ENCODE measurements around the gene TMEM44. TPM values are rescaled to one million over a fixed set of nuclear protein-coding genes. Genes with fewer than 3 reads are reported as not detected.
"Not testable (repeated sequence)": the region's sequence is repeated elsewhere in the genome, so short reads cannot be mapped to it uniquely, and the experiment has no call there.

The TMEM44 gene
- total RNA-seq, 1 donor from 2014 or later: 31.8 TPM

DNA sequence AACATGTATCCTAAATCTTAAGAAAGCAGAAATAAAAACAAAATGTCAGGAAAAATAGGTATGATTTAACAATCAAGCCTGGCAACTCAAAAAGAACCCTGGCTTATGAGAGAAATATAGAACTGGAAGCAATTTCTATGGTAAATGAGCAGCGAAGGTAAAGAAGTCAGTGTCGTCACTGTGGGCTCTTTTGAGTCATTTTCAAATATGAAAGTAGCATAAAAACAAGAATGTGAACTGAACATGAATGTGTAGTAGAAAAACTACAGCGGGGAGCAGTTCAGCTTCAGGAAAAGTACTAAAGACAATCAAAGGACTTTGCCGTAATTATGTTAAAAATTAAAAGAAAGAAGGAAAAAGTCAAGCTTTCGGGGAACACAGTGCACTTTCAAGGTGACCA, 21.2 kb upstream of the TMEM44 start:
- DNase-seq (ENCODE audit: low spot score in 2 of 2) (no peak), FAIRE-seq (no peak)

DNA sequence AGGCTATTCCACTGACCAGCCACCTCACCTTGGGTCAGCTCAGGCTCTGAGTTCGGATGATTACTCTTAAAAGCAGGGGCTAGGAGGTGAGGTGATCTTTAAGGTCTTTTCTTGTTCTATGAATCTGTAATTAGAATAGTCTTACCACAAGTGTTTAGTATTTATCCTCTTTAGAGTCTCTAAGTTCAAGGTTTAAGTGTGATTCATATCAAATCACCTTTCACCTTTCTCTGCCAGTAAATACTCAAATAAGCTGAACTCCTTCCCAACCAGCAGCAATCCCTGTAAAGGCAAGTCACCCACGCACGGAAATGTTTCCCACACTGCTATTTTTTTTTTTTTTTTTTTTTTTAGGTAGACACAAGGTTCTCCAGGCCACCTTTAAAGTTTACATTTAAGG, 14.5 kb upstream of the TMEM44 start:
- no peak for DNase-seq (ENCODE audit: low spot score in 2 of 2)
- no peak for FAIRE-seq

DNA sequence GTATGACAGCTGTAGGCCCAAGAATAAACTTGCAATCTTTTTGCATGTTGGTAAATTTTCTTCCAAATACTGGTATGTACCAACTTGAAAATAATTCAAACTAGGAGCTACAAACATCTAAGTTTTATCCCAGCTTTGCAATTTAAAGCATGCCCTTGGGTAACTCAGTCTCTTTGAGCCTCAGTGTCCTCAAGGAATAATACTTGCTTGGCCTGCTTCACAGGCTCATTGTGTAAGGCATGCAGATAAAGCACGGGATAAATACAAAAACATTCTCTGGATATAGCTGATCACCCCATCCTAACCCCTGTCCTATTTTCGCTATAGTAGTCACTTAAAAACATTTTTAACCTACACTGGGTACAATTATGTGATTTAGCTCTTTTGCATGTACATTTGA, 9.6 kb upstream of the TMEM44 start:
- FAIRE-seq (no peak), DNase-seq (ENCODE audit: low spot score in 2 of 2) (no peak)

DNA sequence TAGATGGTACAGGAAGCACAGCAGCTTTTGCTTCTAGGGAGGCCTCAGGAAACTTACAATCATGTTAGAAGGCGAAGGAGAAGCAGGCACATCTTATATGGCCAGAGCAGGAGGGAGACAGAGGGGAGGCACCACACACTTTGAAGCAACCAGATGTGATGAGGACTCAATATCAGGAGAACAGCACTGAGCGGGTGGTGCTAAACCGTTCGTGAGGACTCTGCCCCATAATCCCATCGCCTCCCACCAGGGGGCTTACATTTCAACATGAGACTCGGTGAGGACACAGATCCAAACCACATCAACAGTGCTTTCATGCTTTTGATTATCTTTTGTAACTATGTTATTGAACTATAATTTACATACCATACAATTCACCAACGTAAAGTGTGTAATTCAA, 7.6 kb upstream of the TMEM44 start:
- FAIRE-seq (no peak), DNase-seq (ENCODE audit: low spot score in 2 of 2) (no peak)

DNA sequence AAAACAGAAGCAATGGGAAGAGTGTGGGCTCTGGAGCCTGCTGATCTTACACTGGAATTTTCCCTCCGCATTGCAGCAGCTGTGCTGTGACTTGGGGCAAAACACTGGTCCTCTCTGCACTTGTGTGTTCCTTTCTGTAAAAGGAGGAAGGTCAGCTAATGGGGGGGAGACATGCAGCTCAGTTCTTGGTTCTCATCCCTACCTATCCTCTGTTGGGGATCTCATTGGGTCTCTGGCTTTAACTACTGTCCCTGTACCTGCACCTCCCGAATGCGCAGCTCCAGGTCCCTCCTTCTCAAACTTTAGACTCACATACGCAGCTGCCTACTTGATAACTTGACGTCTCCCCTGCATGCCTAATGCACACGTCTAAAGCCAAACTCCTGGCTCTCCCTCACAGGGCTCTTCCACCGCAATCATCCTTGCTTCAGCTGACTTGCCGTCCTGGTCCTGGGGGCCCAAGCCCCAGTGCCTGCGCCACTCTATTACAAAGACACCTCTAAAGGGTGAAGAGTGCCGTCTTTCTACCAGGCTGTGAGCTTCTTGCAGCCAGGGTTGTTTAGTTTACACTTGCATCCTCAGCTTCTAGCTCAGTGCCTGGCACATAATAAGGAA, 5.9 kb upstream of the TMEM44 start:
- DNase-seq (ENCODE audit: low spot score in 2 of 2): no peak
- FAIRE-seq: no peak

DNA sequence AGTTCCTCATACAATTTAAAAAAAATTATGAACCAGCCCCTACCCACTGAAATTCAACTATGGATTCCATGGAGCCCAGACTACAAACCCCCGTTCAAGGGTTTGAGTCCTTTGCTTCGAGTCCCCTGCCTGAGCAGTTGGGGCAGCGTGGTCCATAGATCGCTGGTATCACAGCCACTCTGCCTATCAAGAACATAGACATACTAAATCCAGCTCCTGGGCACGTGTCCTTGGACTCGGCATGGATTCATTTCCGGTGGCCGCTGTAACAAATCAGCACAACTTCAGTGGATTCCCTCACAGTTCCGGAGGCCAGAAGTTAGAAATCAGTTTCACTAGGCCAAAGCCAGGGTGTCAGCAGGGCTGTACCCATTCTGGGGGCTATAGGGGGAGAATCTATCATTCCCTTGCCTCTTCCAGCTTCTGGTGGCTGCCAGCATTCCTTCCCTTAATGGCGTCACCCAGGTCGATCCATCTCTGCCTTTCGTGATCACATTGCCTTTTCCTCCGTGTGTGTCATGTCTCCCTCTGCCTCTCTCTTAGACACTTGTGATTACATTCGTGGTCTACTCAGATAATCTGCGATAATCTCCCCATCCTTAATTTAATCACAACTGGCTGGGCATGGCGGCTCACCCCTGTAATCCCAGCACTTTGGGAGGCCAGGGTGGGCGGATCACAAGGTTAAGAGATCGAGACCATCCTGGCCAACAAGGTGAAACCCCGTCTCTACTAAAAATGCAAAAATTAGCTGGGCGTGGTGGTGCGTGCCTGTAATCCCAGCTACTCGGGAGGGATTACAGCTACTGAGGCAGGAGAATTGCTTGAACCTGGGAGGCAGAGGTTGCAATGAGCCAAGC, 4.6 kb upstream of the TMEM44 start:
- DNase-seq (ENCODE audit: low spot score in 2 of 2) (no peak), FAIRE-seq (no peak)

DNA sequence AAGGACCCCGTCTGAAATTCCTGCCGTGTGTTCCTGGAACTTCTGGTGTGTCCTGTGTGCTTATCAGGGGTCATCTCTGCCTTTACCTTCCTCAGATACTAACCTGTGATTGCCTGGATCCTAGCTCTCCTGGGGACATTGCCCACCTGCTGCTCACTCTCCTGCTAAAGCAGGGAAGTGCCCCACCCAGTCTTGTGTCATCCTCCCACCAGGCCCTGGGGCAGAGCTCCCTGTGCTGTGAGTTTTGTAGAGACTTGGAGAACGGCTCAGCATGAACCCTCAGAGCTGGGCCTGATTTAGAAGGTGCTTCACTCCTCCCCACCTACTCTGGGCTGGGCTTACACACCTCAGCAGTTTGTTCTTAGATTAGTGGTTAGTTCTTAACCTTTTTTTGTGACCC, 3.8 kb upstream of the TMEM44 start:
- DNase-seq (ENCODE audit: low spot score in 2 of 2) (no peak), FAIRE-seq (no peak)

DNA sequence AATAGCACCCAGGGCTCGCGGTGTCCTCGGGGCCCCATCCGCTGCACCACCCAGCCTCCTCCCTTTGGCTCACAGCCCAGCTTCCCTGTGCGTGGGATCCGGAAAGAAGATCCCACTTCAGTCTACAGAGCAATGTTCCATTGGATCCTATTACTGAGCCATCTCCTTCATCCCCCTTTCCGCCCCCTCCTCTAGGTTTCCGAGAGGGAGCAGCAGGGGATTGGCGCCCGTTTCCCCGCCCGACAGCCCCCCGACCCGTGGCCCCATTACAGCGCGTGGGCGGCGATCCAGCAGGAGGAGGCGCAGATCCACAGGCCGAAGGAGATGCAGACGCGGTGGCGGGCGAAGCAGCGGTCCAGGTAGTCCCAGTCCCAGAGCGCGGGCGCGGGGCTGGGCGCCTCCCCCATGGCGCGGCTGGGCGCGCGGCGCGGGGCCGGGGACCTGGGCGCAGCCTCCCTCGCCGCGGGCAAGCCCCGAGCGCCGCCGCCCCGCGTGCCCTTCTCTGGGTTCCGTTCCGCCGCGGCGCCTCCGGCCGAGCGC, 340 bp downstream of the TMEM44 start:
- DNase-seq (ENCODE audit: low spot score in 2 of 2) (peak; percentile 41 to 52), FAIRE-seq (no peak)

DNA sequence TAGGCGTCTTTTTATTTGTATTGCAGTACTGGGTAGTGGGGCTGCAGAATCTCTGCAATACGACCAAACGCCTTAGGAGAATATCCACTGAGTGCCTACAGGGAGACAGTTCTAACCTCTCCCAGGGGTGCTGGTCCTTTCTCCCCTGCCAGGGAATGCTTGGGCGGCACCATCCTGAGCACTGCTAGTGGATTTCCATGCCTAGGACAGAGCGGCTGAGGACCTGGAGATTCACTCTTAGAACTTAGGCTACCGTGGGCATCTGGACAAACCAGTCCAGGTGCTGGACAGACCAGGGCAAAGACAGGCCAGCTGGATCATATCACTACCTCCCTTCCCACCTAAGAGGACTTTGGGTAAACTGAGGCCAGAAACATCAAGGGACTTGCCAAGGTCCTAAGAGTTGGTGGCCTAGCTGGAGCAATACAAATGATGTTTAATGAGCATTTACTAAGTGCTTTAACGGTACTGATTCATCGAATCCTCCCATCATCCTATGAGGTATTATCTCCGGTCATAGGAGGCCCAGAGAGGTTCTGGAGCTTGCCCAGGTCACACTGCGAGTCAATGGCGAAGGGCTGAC, 902 bp downstream of the TMEM44 start:
- no peak for DNase-seq (ENCODE audit: low spot score in 2 of 2)
- no peak for FAIRE-seq

DNA sequence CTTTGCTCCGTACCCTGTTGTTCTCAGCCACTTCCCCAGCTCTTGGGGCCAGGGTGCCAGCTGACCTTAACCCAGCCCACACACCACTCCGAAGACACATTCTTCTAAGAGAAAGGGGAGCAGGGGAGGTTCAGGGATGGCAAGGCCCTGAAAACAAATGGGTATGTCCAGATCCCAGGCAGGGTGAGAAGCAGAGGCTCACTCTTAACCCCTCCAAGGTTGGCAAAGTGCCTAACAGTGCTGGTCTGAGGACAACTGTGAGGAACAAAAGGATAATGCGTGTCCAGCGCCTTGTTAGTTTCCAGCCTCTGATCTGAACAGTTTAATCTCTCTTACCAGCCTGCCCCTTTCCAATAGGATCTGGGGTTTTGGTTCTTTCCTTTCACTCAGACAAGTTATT, 1.5 kb downstream of the TMEM44 start:
- FAIRE-seq (no peak), DNase-seq (ENCODE audit: low spot score in 2 of 2) (no peak)

DNA sequence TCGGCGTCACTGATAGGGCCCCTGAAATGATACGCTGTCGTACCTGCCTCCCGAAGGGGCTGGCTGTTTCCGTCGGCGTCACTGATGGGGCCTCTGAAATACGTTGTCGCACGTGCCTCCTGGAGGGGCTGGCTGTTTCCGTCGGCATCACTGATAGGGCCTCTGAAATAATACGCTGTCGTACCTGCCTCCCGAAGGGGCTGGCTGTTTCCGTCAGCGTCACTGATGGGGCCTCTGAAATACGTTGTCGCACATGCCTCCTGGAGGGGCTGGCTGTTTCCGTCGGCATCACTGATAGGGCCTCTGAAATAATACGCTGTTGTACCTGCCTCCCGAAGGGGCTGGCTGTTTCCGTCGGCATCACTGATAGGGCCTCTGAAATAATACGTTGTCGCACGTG, 2.5 kb downstream of the TMEM44 start:
- not testable (repeated sequence) for DNase-seq (ENCODE audit: low spot score in 2 of 2); FAIRE-seq

DNA sequence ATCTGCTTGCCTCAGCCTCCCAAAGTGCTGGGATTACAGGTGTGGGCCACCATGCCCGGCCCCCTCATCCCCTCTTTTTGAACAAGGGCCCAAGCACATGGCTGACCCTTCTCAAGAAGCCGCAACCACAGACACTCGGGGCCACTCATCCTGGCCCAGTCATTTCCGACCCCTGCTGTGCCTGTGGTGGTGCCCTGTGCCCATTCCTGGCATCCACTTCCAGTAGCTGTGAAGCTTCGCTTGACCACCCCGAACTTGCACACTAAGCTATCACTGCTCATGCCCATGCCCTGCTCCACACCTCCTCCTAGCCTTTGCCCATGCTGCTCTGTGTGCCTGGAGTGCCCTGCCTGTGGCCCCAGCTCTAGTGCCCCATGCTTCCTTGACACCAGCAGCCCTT, 8.3 kb downstream of the TMEM44 start:
- FAIRE-seq (no peak), DNase-seq (ENCODE audit: low spot score in 2 of 2) (no peak)

DNA sequence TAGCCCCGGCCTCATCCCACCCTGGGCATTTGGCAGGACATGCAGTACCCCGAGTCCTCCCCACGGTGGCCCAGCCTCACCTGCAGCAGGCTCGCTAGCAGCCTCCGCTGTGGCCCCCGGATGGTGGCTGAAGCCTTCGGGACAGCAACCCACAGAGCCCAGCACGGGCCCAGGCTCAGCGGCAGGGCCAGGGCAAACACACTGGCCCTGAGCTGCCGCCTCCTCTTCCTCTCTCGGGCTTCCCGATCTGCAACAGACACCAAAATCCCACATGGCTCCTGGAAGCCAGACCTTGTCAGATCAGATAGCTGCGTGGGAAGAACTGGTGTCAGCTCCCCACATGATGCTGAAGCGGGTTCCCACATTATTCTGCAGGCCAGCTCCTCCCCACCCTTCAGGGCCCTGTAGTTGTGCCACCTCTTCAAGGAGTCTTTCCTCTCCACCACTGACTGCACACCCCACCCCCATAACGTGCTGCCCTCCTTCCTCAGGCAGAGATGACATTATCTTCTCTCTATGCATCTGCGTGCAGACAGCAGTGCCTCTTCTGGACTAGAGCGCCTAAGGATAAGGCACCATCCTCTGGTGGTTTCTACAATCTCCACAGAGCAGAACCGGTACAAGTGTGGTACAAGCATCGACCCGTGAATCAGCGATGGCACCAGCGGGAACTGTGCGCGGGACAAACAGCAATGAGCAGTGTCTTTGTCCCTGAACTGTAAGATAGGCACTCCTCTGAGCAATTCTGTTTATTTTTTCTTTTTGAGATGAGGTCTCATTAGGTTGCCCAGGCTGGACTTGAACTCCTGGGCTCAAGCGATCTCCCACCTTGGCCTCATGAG, 9.5 kb downstream of the TMEM44 start:
- FAIRE-seq (no peak), DNase-seq (ENCODE audit: low spot score in 2 of 2) (no peak)

DNA sequence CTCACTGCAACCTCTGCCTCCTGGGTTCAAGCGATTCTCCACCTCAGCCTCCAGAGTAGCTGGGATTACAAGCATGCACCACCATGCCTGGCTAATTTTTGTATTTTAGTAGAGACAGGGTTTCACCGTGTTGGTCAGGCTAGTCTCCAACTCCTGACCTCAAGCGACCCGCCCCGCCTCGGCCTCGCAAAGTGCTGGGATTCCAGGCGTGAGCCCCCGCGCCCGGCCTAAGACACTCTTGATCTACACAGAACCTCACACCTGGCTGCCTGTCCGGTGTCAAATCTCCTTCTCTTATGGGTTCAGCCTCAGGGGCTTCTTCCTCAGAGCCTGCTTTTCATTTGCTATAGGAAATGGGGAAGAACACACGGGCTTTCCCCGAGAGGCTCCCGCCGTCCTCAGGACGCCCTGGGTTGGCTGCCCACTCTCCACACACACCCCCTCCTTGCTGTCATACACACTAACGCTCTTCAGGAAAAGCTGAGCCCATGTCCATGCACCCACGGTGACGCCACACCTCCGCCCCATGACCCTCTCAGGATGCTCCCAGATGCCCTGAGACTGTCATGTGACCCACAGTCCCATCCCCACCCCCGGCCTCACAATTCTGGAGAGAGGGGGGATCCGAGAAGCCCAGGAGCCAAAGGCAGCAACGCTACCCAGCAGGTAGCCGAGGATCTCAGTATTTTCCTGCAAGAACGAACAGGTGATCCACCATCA, 10.4 kb downstream of the TMEM44 start:
- FAIRE-seq: no peak
- no peak for DNase-seq (ENCODE audit: low spot score in 2 of 2)

DNA sequence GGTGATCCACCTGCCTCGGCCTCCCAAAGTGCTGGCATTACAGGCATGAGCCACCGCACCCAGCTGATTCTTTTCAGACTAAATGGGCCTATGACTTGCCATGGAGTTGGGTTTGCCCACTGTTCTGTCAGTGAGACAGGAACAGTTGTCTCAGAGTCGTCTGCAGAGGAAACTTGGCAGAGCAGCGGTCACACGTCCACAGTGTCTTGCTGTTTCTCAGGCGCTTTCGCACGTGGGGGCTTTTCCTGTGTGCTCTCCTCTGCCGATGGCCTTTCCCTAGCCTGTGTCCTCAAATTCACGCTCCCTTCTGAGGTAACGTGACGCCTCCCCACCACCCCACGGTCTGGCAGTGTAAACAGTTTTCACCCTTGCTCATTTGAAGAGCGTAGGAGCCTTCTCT, 11.3 kb downstream of the TMEM44 start:
- FAIRE-seq: no peak
- DNase-seq (ENCODE audit: low spot score in 2 of 2): no peak

DNA sequence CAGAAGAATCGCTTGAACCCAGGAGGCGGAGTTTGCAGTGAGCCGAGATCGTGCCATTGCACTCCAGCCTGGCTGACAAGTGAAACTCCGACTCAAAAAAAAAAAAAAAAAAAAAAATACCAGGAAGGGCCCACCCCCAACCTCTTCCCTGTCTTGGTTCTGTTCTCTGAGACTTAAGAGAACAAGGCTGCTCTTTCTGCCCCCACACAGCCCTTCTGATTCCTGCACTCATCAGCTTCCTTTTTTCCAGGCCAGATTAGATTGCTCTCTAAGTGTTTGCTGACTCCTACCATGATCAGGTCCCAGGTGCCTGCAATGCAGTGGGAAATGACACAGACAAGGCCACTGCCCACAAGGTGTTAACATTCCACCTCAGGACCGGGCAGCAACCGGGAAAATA, 13.0 kb downstream of the TMEM44 start:
- DNase-seq (ENCODE audit: low spot score in 2 of 2) (no peak), FAIRE-seq (no peak)

DNA sequence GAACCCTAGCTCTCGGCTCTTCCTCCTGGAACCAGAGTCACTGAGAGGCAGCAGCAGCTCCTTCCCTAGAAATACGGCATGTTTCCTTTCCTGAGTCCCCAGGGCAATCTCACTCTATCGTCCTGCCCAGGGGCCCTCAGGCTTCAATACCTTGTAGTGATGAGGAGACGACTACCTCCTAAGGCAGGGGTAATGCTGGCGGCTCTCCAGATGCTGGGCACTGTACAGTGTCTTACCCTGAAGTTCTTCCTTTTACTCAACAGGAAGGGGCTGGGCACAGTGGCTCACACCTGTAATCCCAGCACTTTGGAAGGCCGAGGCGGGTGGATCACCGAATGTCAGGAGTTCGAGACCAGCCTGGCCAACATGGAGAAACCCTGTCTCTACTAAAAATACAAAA, 13.5 kb downstream of the TMEM44 start:
- DNase-seq (ENCODE audit: low spot score in 2 of 2) (no peak), FAIRE-seq (no peak)

DNA sequence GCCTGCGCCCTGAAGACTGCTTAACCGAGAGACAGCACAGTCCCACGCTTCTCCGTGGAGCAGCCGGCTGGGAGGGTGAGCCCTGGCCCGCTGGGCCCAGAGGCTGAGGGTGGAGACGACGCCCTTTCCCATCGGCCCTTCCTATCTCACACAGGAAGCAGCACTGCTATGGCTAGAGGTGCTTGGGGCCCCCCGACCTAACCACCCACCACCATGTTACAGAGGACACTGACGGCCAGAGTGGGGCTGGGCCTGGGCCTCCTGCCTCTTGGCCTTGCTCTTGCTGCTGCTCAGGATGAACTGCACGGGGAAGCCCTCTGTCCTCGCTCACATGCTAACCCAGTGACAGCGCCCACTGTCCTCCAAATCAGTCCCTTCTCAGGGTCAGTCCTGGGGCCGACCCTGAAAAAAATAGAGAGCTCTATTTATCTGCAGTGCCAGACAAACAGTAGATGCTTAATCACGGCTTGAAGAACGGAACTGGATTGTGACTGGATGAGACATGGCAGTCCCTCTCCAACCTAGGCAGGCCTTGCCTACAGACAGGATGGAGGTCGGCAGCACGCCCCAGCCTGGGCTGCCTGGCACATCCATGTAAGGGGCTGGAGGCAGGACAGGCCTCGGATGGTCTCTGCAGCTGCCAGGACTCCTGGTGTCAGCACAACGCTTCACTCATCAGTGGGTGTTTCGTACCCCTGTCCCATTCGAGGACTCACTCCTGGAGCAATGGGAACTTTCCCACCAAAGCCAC, 14.2 kb downstream of the TMEM44 start:
- no peak for FAIRE-seq
- no peak for DNase-seq (ENCODE audit: low spot score in 2 of 2)

DNA sequence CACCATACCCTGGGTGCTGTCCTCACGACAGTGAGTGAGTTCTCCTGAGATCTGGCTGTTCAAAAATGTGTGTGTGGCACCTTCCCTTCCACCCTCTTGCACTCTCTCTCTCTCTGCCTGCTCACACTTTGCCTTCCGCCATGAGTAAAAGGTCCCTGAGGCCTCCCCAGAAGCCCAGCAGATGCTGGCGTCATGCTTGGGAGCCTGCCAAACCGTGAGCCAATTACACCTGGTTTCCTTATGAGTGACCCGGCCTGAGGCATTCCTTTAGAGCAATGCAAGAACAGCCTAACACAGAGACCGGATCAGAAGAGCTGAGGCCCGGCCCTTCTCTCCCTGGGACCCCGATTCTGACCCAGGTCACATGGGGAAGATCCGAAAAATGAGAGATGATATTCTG, 15.4 kb downstream of the TMEM44 start:
- FAIRE-seq (no peak), DNase-seq (ENCODE audit: low spot score in 2 of 2) (no peak)

Data from frontal cortex (tissue), 4 donors.